ENCODE data around the gene MYO5B.
A peak's percentile ranks its signal among the peaks of the same experiment; 100 is the strongest.

MYO5B gene

DNA sequence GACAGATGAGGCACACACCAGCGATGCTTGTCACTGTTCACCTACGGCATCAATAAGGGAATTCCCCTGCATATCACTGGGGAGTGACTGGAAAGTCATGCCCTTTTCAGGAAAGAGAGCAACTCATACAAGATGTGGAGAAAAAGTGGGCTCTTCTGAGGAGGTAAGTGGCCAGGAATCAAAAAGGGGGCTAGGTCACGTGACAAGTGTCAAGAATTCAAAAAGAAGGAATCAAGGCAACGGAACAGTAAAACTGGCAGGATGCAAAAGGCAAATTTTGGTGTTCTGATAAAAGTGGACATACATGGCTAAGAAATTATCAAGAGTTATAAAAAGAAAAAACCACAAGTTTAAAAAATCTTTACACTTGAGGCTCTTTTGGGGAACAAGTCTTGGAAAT lies 190.9 kb downstream of the MYO5B start:
- no peak for DNase-seq

DNA sequence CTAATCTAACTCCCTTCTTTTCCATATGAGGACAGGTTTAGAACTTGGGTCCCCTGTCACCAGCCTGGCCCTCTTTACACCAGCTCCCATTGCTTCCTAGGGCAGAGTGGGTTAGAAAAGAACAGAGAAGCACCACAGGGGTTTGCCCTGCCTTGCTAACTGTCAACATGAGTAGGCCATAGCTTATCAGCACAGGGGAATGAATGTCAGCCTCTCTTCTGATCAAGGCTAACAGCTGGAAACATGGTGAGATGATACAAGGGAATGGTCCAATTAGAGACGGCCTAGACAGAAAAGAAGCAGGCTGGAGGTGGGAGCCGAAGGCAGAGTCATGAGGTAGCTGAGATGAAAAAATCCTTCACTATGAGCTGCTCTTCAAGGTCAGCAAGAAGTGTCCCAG lies 192.2 kb downstream of the MYO5B start:
- DNase-seq, result no peak

DNA sequence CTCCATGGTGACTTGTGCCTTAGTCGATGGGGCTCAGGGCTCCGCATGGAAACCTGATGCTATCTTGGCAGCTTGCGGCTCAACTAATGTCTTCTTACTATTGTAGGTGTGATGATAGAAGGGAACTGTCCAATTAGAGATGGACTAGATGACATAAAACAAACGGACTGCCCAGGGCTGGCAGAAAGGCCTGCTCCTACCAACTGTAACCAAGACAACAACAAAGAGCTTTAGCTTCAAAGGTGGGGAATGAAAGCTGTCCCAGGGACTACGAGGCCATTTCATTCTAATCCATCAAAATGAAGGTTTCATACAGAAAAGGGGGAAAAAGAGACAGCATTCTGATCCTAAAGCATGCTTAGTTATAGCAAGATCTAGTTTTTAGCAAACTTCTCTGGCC lies 194.7 kb downstream of the MYO5B start:
- no peak for DNase-seq

DNA sequence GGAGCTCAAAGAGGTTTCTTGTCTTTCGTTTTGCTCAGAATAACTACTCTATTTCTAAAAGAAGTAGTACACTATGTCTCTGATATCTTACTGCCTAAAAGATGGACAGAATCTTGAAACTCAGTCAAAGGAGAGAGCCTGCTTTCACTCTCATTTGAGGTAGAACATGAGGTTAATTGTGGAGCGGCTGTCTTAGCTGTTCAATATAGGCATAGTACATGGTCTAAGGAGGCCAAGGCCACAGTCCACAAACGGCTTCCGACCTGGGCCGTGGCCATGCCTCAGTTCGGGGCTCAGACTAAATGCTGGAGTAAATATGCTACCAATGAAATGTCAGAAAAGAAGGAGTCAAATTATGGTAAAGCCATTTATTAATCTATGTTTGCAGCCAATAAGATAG lies 195.8 kb downstream of the MYO5B start:
- no peak for DNase-seq

DNA sequence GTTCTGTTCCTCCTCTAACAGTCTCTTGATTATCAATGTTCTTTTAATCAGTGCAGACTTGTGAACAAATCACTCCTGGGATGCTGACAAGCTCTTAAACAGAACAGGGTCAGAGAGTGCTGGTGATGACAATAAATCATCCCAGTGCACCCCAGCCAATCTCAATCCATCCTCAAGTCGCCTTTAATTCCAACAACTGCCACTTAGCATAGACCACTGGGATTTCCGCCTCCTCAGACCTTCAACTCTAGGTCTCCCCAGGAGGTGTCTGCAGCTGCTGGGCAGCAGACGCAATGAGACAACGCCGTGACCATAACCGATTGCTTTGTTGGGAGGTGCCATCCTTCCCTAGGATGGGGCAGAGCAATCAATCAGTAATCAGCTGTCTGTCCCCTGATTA lies 197.4 kb downstream of the MYO5B start:
- DNase-seq, result no peak

DNA sequence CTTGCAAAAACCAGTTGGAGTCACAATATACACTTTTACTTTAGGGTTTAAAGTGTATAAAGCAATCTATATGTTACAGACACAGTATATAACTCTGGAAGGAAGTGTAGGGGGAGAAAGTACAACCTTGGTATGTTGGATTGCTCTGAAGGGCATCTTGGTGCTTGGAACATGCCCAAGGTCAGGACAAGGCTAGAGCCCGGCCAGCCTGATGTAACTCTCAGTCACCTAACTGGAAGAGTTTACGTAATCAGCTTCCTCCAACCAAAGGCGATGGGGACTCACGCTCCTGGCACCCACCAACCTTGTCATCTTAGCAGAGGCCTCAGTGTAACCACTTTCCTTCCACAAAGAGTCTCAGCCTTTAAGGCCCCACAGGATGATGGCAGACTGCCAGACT lies 200.5 kb downstream of the MYO5B start:
- no peak for DNase-seq

DNA sequence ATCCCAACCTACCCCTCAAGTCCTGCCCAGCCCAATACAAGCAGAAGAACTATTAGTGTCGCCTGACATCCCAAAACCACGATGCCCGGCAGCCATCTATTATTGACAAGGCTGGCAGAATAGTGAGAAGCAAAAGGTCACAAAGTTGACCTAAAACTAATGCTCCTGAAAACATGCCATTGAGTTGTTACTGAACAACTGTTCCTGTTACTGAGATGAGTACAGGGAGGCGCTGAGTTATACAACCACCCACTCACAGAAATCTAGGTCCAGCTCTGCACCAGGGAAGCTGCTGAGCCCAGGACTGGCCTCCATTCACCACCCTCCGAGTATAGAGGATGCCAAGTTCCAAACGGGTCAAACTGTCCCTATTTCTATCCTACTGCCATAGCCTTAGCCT lies 201.6 kb downstream of the MYO5B start:
- DNase-seq, result no peak

DNA sequence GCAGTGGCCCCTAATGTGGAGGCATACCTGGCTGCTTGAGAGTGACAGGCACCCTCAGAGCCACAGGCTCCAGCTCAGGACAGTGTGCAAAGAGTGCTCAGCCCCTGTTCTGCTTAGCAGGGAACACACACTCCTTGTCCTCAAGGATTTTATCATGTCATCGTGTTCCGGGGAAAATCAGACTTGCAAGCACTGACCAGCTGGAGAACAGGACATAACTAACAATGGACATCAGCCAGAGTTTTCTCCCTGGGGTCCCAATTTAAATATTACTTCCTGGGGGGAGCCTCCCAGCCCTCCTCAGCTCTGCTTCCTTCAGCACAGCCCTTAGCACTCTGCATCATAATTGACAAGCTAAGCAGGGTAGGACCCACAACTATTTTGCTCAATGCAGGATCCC lies 206.2 kb downstream of the MYO5B start:
- no peak for DNase-seq

DNA sequence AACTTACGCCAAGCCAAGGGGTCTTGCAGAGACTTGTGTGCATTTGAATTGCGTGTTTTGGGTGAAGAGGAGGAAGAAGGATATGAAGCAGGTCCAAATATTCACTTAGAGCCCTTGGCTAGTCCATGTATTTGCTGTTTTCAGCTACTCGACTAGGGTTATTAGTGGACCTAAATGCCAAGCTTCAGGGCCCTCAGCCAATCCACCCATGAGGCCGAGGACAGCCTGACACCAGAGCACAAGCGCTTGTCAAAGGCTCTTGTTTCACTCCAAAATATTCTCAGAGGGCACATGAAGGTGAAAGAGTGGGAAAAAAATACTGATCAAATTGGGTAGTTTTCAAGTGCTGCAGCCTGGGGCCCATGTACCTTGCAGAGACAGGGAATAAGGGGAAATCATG lies 206.8 kb downstream of the MYO5B start:
- no peak for DNase-seq

DNA sequence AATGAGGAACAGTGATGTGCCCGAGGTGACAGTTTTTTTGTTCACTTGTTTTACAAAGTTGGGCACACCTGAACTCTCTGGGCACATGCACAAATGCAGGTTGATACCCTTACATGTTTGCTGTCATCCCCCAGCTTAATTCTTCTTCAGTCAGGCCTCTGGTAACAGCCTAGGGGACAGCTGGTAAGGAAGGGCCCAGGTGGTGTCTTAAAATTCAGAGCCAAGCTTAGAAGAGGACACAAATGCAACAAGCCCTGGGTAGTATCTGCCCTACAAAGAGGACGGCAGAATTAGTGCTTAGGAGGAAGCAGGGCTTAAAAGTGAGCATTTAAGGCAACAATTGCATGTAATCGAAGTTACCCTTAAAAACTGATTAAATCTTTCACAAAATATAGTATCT lies 209.7 kb downstream of the MYO5B start:
- no peak for DNase-seq

DNA sequence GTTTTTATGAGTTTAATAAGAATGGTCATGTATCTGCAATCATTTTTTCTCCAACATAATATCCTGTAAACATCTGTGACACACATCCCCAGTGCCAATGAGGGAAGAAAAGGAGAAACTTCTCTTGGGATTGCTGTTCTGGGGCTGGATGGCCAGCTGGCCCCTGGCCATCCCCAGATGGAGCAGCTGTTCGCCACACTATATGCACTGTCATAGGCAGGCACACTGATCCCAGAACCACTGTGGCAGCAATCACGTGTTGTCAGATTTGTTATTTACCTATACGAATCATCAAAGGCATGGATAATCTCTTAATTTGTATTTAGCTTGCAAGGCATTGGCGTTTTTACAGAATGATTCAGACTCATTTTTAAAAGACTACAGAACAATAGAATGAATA lies 214.1 kb downstream of the MYO5B start:
- DNase-seq, result no peak

DNA sequence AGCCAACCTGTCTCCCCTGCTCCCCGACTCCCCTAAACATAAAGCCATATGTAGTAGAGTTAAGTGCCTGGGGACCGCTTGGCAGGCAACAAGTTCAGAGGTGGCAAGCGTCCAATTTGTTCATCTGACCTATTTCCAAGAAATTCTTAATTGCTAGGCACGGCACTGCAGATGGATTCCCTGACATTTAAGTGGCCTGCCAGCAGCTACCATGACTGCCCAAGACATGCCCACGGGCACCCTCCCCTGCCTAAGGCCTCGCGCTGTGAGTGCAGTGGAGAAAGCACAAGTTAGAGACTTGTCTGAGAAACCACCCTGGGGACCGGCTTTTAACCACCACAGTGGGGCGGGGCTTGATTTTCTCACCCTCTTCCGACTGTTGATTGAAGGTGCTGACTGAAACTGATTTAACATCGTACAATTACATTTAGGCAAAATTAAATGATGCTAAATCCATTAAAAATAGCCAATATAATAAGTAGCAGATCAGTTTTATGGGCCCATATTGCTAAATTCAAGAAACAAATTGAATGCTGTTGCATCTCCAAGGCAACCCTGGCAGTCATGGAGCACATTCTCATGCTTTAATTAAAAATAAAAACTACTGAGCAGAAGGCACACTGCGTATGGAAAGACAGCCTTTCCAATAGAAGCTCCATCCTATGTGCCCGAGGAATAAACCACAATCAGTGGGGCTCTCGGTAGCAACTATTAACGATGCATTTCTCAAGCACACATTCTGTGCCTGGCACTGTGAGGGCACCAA lies 218.0 kb downstream of the MYO5B start:
- DNase-seq, result no peak

DNA sequence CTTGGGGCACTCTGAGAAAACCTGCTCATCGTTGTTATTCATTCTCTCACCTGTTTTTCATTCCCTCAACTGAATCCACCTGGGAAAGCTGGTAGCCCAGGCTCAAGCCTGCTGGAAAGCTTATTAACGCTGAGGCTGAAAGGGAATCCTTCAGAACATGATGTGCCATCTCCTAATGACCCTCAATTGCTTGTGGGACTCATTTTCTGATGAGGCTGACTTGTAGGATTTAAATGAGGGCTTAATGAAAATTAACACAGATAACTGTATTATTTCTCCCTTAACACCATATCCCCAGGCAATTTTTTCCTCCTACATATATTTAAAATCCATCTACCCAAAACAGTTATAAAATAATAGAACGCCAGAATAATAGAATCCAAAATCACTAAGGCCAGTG lies 218.9 kb downstream of the MYO5B start:
- no peak for DNase-seq

DNA sequence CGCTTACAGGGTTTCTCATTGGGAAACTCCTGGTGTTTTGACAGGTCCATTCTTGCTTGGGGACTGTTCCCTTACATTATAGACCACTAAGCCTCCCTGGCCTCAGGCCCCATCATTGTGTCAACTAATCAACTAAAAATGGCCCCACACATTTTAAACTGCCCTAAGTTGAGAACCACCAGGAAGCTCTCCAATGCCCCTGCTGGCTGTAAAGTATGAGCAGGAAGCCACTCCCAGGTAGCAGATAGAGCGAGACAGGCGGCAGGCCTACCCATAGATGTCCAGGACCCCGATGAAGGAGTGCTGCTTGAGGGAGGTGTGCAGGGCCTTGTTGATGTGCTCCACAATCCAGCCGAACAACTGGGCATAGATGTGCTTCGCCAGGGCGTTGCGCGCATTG lies 220.9 kb downstream of the MYO5B start:
- DNase-seq, result no peak

DNA sequence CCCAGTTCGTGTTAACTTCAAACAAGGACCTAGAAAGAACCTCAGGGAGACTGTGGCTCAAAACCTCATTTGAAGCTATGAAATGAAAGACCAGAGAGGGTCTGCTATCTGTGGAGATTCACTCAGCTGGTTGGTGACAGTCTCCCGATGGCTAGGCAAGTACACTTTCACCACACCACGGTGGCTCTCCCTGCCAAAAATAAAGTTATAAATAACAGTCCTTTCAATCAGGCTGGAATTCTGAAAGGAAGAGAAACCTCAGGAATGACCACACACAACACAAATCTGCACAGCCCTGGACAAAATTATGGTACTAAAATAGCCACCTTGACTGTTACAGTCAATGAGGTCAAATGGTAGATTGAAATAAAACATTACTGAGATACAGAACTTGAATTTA lies 221.4 kb downstream of the MYO5B start:
- DNase-seq, result no peak

DNA sequence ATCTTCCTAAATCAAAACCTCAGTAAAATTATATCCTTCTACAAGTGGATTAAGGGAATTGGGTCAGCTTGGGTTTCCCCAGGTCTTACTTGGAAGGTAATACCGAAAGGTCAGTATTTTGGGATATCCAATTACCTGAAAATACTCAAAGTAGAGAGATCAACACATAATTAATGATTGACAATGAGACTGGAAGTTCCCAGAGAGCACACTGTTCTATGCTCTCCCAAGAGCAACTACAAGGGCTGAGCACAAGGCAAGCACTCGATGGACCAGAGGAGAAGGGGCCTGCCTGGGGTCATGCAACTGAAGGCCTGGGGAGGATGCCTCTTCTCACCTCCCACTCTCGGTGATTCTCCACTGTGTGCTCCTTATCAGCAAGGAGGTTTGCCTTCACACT lies 222.4 kb downstream of the MYO5B start:
- DNase-seq, result no peak

DNA sequence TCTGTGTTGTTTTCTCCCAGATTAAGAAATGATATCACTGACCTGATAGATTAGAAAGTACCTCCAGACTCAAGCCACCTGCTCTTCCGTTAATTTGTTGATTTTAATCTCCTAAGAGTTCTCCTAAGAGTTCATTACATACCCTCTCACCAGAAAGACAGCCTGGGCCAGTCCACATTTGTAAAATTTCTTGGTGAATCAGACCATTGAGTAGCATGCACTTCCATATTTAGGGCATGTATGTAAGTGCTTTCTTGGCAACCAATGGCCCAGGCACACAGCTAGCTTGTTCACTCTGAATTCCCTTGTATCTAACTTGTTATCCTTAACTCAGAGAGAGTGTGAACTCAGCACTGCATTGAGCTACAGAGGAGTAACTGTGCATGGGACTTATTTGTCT lies 223.5 kb downstream of the MYO5B start:
- DNase-seq, result no peak

DNA sequence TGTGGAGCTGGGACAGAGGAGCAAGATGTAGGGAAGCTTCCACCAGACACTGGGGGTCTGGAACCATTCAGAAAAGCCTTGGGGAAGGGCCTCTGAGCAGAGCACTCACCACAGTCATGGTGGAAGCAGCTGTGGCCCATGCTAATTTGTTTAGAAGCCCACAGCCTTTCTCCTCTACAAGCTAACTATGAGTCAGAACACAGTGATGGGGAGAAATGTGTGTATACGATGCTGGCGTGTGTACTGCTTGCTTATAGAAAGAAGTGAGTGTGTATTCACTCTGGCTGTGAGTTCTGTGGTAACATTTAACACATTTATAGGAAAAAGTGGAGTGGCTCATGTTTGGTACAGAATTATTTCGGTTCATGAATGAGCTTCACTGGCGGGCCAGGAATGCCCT lies 224.6 kb downstream of the MYO5B start:
- no peak for DNase-seq

DNA sequence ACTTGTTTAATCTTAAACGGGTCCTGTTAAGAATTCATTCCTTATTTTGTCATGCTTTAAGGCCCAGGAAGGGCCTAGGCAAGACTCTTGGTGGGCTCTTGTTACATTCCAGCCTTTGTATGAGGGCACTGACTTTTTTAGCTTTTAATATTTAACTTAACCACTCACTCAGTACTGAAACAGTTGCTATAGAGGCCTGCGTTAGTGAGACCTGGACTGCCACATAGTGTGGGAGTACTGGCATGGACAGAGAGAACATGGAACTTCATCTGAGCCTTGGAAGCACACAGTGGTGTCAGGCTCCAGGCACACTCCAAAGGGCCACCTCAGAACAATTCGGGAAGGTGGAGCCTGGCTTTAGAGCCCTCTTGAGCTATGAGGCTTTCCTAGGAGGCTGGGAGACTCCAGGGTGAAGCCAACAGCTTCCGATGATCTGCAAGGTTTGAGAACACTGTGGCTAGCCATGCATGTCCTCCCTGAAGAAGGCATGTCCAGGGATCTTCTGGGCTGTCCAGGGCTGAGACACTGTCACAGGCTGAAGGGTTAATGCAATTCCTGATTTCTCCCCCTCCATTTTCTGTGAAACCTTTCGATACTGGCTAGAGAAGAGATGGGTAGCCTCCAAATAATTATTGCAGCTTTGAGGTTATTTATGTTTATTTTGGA lies 226.2 kb downstream of the MYO5B start:
- no peak for DNase-seq

DNA sequence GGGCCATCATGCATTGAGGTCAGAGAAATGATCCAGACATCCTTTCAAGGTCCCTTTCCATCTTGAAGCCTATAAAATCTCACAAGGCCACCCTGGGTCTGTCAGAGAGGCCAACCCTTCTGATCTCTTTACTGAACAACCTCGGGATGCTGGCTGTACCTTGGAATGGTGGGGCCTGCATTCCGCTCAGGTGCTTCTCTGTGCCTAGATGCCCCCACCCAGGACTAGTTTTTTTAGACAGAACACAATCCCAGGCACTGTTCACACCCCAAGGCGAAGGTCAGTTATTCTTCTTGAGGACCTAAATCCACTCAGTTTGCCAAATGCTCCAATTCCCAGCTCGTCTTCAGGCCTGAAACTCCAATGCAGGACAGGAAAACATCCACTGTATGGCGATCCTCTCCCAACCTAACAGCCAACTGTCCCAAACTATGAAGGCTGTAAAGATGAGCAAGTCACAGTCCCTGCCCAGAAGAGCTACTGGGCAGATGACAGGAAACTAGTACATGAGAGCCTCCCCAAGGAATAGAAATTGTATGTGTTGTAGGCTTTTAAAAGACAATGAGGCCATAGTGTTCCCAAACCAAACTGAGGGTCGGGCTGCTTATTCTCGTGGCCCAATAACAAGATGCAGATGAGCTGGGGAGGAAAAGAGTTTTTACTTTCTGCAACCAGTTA lies 227.2 kb downstream of the MYO5B start:
- DNase-seq, result no peak

DNA sequence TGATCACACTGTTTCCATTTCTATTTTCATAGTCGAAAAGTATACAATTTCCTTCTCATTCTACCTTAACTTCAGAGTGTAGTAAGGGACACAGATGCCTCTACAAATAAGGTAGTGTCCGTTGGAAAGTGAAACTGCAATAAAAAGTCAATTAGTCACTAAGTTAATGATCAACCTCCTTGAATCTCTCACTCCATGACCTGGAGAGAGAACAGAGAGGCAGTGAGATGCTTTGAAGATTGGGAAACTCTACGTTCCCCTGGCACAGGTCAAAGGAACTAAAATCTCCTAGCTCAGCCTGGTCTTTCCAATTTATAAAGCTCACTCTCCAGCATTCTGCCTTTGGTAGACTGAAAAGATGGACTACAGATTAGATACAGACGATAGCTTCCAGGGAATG lies 227.8 kb downstream of the MYO5B start:
- no peak for DNase-seq

DNA sequence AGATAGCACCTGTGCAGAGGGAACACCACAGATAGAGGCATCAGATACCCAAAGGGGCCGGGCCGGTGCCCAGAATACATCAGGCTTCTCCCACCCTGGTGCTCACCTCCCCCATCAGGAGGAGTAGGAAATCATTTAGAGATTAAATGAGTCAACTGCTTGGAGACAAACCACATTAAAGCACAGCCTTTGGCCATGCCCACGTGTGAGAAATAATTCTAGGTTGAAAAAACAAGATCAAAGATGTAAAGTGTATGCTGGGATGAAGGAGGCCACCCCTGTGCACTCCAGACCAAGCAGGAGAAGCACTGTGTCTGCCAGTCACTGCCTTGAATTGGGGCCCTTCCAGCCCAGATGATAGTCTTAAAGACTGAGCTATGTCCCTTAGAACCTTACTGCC lies 228.9 kb downstream of the MYO5B start:
- no peak for DNase-seq

DNA sequence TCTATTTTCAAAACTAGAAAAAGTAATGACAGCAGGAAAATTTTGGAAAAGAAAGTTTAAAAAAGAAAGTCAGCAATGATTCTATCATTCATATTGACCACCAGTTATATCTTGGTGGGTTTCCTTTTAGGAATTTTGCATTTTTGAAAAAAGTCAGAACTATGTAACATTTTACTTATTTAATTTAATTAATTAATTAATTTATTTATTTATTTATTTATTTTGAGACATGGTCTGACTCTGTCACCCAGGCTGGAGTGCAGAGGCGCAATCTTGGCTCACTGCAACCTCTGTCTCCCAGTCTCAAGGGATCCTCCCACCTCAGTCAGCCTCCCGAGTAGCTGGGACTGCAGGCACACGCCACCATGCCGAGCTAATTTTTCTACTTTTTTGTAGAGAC lies 231.7 kb downstream of the MYO5B start:
- no peak for DNase-seq

DNA sequence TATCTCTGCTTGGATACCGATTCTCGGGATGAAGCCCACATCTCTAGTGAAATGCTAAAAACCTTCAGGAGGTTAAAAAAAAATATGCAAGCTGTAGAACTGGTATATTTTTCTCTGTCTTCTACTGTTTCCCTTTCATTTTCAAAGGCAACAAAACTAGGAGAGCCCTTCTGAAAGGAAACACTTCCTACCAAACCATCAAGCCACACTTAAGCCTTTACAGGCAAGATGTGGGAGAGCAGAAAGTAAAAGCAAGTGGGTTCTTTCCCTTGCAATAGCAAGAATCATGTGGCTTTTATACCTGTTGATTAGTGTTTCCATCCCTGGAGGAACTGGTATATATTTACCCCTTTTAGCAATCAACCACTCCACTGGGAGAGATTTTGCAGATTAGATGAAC lies 233.7 kb downstream of the MYO5B start:
- peak in 1 of 6 experiments; percentile 3 for DNase-seq

Measured in stimulated activated naive CD4-positive, alpha-beta T cell (primary cell).